ENCODE results near the gene CEP41.

The CEP41 gene

GRCh38 chr7:130367088-130367755 is 73.6 kb downstream of the CEP41 start:
- no peak for DNase-seq

- DNase-seq, result no peak
Observed at GRCh38 chr7:130366564-130366963, 74.3 kb downstream of the CEP41 start.

GRCh38 chr7:130365511-130366441 is 75.0 kb downstream of the CEP41 start:
- DNase-seq, result peak; percentile 99

- no peak for DNase-seq
Observed at GRCh38 chr7:130365088-130365487, 75.7 kb downstream of the CEP41 start.

- DNase-seq, result no peak
Observed at GRCh38 chr7:130364451-130364850, 76.4 kb downstream of the CEP41 start.

GRCh38 chr7:130363026-130363847 is 77.6 kb downstream of the CEP41 start:
- no peak for DNase-seq

GRCh38 chr7:130362251-130362816 is 78.5 kb downstream of the CEP41 start:
- DNase-seq, result no peak

- no peak for DNase-seq
Observed at GRCh38 chr7:130361681-130362080, 79.1 kb downstream of the CEP41 start.

- DNase-seq, result no peak
Observed at GRCh38 chr7:130360518-130360917, 80.3 kb downstream of the CEP41 start.

GRCh38 chr7:130359276-130359857 is 81.4 kb downstream of the CEP41 start:
- DNase-seq, result no peak

- no peak for DNase-seq
Observed at GRCh38 chr7:130358471-130358870, 82.3 kb downstream of the CEP41 start.

- DNase-seq, result no peak
Observed at GRCh38 chr7:130356876-130357611, 83.8 kb downstream of the CEP41 start.

- no peak for DNase-seq
Observed at GRCh38 chr7:130356121-130356875, 84.5 kb downstream of the CEP41 start.

GRCh38 chr7:130353196-130353595 is 87.6 kb downstream of the CEP41 start:
- DNase-seq, result no peak

- no peak for DNase-seq
Observed at GRCh38 chr7:130352194-130353074, 88.4 kb downstream of the CEP41 start.

GRCh38 chr7:130351791-130352090 is 89.1 kb downstream of the CEP41 start:
- DNase-seq, result no peak

- DNase-seq, result no peak
Observed at GRCh38 chr7:130350945-130351790, 89.6 kb downstream of the CEP41 start.

GRCh38 chr7:130349911-130350782 is 90.7 kb downstream of the CEP41 start:
- no peak for DNase-seq

Measured in NCI-H1694 treated with DMSO at 0.1 percent for 48 hours (cell line).